ENCODE results near the gene LDAF1. TPM values are rescaled to one million over a fixed set of nuclear protein-coding genes. Genes with fewer than 3 reads are reported as not detected.
A peak's percentile ranks its signal among the peaks of the same experiment; 100 is the strongest.
"Not testable (repeated sequence)": the region's sequence is repeated elsewhere in the genome, so short reads cannot be mapped to it uniquely, and the experiment has no call there.

The LDAF1 gene
- polyA plus RNA-seq, 12 donors: 17.1 to 511 (median 32.7) TPM

GRCh38 chr16:21190013-21190412 is 31.5 kb downstream of the LDAF1 start:
- no peak for DNase-seq

- no peak for DNase-seq
Measured at GRCh38 chr16:21190599-21190998, 32.1 kb downstream of the LDAF1 start.

GRCh38 chr16:21192991-21193390 is 34.5 kb downstream of the LDAF1 start:
- DNase-seq: no peak

- peak; percentile 5 for DNase-seq
Measured at GRCh38 chr16:21194771-21195301, 36.4 kb downstream of the LDAF1 start.

GRCh38 chr16:21195330-21195729 is 36.9 kb downstream of the LDAF1 start:
- not testable (repeated sequence) for DNase-seq

GRCh38 chr16:21197112-21197511 is 38.6 kb downstream of the LDAF1 start:
- DNase-seq: no peak

- no peak for DNase-seq
Measured at GRCh38 chr16:21197621-21198020, 39.1 kb downstream of the LDAF1 start.

- no peak for DNase-seq
Measured at GRCh38 chr16:21199607-21200218, 41.2 kb downstream of the LDAF1 start.

GRCh38 chr16:21203155-21203797 is 44.8 kb downstream of the LDAF1 start:
- no peak for DNase-seq

- DNase-seq: no peak
Measured at GRCh38 chr16:21205303-21205702, 46.8 kb downstream of the LDAF1 start.

GRCh38 chr16:21206550-21206949 is 48.1 kb downstream of the LDAF1 start:
- DNase-seq: no peak

- DNase-seq: no peak
Measured at GRCh38 chr16:21208446-21209230, 50.2 kb downstream of the LDAF1 start.

- DNase-seq: no peak
Measured at GRCh38 chr16:21211486-21211885, 53.0 kb downstream of the LDAF1 start, which contains the start of gene ZP2. Gene ZP2, minus strand, starts transcription at chr16:21211574. Its CDS starts 27 bp downstream, at chr16:21211547.

GRCh38 chr16:21214086-21214485 is 55.6 kb downstream of the LDAF1 start:
- DNase-seq: no peak

- no peak for DNase-seq
Measured at GRCh38 chr16:21217121-21217520, 58.6 kb downstream of the LDAF1 start.

- no peak for DNase-seq
Measured at GRCh38 chr16:21218153-21218552, 59.7 kb downstream of the LDAF1 start.

GRCh38 chr16:21219551-21219950 is 61.1 kb downstream of the LDAF1 start:
- DNase-seq: no peak

- DNase-seq: no peak
Measured at GRCh38 chr16:21222495-21223337, 64.2 kb downstream of the LDAF1 start.

- no peak for DNase-seq
Measured at GRCh38 chr16:21223787-21224186, 65.3 kb downstream of the LDAF1 start.

GRCh38 chr16:21224800-21225199 is 66.3 kb downstream of the LDAF1 start:
- no peak for DNase-seq

- peak; percentile 4 for DNase-seq
Measured at GRCh38 chr16:21226749-21227148, 68.3 kb downstream of the LDAF1 start.

GRCh38 chr16:21227866-21228265 is 69.4 kb downstream of the LDAF1 start:
- DNase-seq: no peak

Measured in muscle of arm (tissue), 12 donors.